IMR-90 (cell line): Measurements from ENCODE around the gene LYZL2.
"Not testable (repeated sequence)": the region's sequence is repeated elsewhere in the genome, so short reads cannot be mapped to it uniquely, and the experiment has no call there.

Source experiments
- BHLHE40 ChIP-seq: fragments of 150-350 bp; IDR thresholded peaks from 2 replicates; pipeline ENCODE4 v1.6.1; 2016; ENCODE audit warnings: mild to moderate bottlenecking, low read depth, low read length
- CEBPB ChIP-seq: IDR thresholded peaks from 2 replicates; pipeline ENCODE4 v1.6.1; 2012; ENCODE audit warnings: low read depth, low read length, improper control_type of control experiment
- CTCF ChIP-seq: conservative IDR thresholded peaks from 2 replicates; pipeline ENCODE4 v1.5.1; 2012; ENCODE audit warnings: mild to moderate bottlenecking, low read depth, low read length, improper control_type of control experiment
- ELK1 ChIP-seq: fragments of 150-350 bp; IDR thresholded peaks from 2 replicates; pipeline ENCODE4 v1.6.1; 2016; ENCODE audit warnings: low read depth, mild to moderate bottlenecking, low read length, moderate library complexity, borderline replicate concordance
- FOS ChIP-seq: fragments of 150-350 bp; IDR thresholded peaks from 2 replicates; pipeline ENCODE4 v1.6.1; 2016; ENCODE audit warnings: low read depth, low read length
- MAFK ChIP-seq: IDR thresholded peaks from 2 replicates; pipeline ENCODE4 v1.6.1; 2012; ENCODE audit warnings: low read depth, low read length, improper control_type of control experiment
- NFE2L2 ChIP-seq: fragments of 150-350 bp; IDR thresholded peaks from 2 replicates; pipeline ENCODE4 v1.6.1; 2016; ENCODE audit warnings: low read depth, mild to moderate bottlenecking, low read length
- POLR2A ChIP-seq: IDR thresholded peaks from 2 replicates; pipeline ENCODE4 v1.6.1; 2012; ENCODE audit warnings: mild to moderate bottlenecking, low read depth, low read length
- RAD21 ChIP-seq: IDR thresholded peaks from 2 replicates; pipeline ENCODE4 v1.6.1; 2012; ENCODE audit warnings: low read length, improper control_type of control experiment
- RCOR1 ChIP-seq: IDR thresholded peaks from 2 replicates; pipeline ENCODE4 v1.6.1; 2012; ENCODE audit warnings: mild to moderate bottlenecking, low read length, improper control_type of control experiment; ENCODE audit not compliant: insufficient replicate concordance
- RFX5 ChIP-seq: IDR thresholded peaks from 2 replicates; pipeline ENCODE4 v1.8.0; 2012; ENCODE audit warnings: low read depth, mild to moderate bottlenecking, low read length, moderate library complexity
- SMC3 ChIP-seq: fragments of 150-350 bp; IDR thresholded peaks from 2 replicates; pipeline ENCODE4 v1.6.1; 2016; ENCODE audit warnings: low read depth, mild to moderate bottlenecking, antibody characterized with exemption, low read length, moderate library complexity
- USF2 ChIP-seq: fragments of 150-350 bp; IDR thresholded peaks from 2 replicates; pipeline ENCODE4 v1.6.1; 2017; ENCODE audit warnings: mild to moderate bottlenecking, antibody characterized with exemption, low read length, low read depth

- not testable (repeated sequence) for TF ChIP-seq CTCF, BHLHE40, POLR2A, RCOR1, RFX5, USF2, RAD21, CEBPB, ELK1, MAFK, SMC3, FOS, NFE2L2
Observed at GRCh38 chr10:30644408-30644861, 14.9 kb upstream of the LYZL2 start.
